Muscle of leg (tissue), 11 donors: ENCODE data around the gene CRABP2. TPM values are rescaled to one million over a fixed set of nuclear protein-coding genes. Genes with fewer than 3 reads are reported as not detected.

Experiments used
- DNase-seq: peaks from one replicate; pipeline ENCODE4 v3.0.0; 2013
- H3K27ac ChIP-seq: one replicate; pipeline ENCODE4 v1.5.1; 2013; ENCODE audit warnings: mild to moderate bottlenecking, low read length, control low read depth
- H3K27me3 ChIP-seq: one replicate; pipeline ENCODE4 v1.6.1; 2013; ENCODE audit warnings: low read length; ENCODE audit not compliant: control insufficient read depth, insufficient read depth
- H3K36me3 ChIP-seq: one replicate; pipeline ENCODE4 v1.6.1; 2013; ENCODE audit warnings: low read length; ENCODE audit not compliant: control insufficient read depth, insufficient read depth
- H3K4me1 ChIP-seq: one replicate; pipeline ENCODE4 v1.6.1; 2013; ENCODE audit warnings: low read length; ENCODE audit not compliant: control insufficient read depth, insufficient read depth
- H3K4me3 ChIP-seq: one replicate; pipeline ENCODE4 v1.5.1; 2013; ENCODE audit warnings: low read length, control low read depth
- H3K9me3 ChIP-seq: replicated peaks from 2 replicates; pipeline ENCODE4 v1.6.1; 2013; ENCODE audit warnings: low read depth, low read length; ENCODE audit not compliant: control insufficient read depth
- WGBS: methylation state at CpG from one replicate; pipeline ENCODE4 v1.1.5; 2013; ENCODE audit warnings: missing lambda C conversion rate; ENCODE audit not compliant: insufficient coverage; 5-methylcytosine and 5-hydroxymethylcytosine counted together
- polyA plus RNA-seq, 8 donors: library from polyadenylated mRNA; unstranded; fragments of 120-200 nt; gene quantifications; one replicate each; pipeline versions ENCODE4 v1.2.1 to v1.2.3, GENCODE V29; 2013; ENCODE audit warnings: inconsistent platforms in 1 of 8, low replicate concordance in 1 of 8; ENCODE audit not compliant: insufficient read length in 8 of 8, insufficient read depth in 1 of 8
- total RNA-seq: library from RNA; stranded (reverse); fragments of 120-200 nt; gene quantifications from one replicate; pipeline ENCODE4 v1.2.4, GENCODE V29; 2013

CRABP2 gene
- total and polyA plus RNA-seq, 9 donors = 209 to 376 (median 268) TPM

DNA sequence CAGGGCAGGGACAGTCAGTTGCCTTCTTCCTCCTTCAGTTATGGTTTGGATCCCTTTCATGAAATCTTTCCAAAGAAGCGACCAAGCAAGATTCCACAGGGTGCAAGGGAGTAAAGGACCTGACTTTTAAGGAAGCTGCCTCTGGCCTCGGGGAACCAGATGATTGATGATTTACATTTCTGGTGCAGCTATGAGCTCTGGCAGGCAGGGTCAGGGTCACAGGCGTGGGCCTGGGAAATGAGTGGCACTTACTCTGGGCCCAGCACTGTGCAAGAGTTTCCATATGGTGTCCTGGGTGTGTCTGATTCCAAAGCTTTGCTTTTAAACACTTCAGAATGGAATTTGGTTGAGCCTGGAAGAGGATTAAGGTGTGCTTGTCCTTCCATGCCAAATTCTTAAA, 7.2 kb upstream of the CRABP2 start:
- peaks cover 4% of the 10 kb centered on the region for H3K27me3 ChIP-seq
- H3K36me3 ChIP-seq = peaks cover 3% of the 10 kb centered on the region
- H3K9me3 ChIP-seq = no peaks in the 10 kb centered on the region
- H3K27ac ChIP-seq = no peak overlapping the region
- H3K4me3 ChIP-seq = no peak overlapping the region
- 39% methylated on average over 2 of the region's 3 CpGs for WGBS
- DNase-seq = no peak
- peaks cover 50% of the 10 kb centered on the region for H3K4me1 ChIP-seq

DNA sequence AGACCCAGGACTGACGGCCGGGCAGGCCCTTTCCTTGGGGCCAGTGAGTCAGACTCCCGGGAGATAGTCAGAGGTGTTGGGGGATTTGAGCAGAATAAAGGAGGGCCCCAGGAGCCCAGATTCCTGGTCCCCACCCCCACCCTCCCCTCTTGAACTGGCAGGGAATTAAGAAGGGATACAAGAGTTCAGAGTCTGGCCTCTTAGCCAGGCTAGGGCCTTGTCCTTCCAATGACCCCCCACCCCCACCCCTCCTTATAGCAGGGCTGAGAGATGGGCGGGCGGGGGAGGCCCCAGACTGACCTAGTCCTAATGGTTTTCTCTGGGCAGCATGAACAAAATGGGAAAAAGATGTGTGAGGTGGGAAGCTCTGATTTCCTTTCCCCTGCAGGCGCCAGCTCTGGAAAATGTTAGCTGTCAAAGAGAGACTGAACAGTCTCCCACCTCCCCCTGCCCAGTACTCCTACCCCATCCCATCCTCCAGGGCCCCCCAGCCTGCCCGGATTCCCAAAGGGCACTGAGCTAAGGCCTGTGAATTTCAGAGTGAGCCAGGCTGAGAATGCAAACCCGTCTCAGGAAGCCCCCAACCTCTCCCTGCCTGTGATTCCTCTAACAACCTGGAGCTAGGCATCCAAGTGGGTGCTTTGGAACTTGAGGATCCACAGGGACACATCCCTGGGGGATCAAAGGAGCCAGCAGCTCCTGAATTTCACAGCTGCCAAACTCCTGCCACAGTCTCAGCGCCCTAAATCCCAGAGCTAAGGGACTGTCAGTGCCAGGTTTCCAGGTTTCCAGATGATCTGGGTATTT, 5.8 kb upstream of the CRABP2 start:
- Histone ChIP-seq H3K27ac (peak overlapping the region; percentile 94), H3K36me3 (peaks cover 3% of the 10 kb centered on the region), H3K4me1 (peaks cover 64% of the 10 kb centered on the region), H3K4me3 (no peak overlapping the region), H3K9me3 (no peaks in the 10 kb centered on the region), H3K27me3 (peaks cover 4% of the 10 kb centered on the region)
- 11% methylated on average over 1 of the region's 9 CpGs for WGBS
- peak; percentile 88 for DNase-seq

DNA sequence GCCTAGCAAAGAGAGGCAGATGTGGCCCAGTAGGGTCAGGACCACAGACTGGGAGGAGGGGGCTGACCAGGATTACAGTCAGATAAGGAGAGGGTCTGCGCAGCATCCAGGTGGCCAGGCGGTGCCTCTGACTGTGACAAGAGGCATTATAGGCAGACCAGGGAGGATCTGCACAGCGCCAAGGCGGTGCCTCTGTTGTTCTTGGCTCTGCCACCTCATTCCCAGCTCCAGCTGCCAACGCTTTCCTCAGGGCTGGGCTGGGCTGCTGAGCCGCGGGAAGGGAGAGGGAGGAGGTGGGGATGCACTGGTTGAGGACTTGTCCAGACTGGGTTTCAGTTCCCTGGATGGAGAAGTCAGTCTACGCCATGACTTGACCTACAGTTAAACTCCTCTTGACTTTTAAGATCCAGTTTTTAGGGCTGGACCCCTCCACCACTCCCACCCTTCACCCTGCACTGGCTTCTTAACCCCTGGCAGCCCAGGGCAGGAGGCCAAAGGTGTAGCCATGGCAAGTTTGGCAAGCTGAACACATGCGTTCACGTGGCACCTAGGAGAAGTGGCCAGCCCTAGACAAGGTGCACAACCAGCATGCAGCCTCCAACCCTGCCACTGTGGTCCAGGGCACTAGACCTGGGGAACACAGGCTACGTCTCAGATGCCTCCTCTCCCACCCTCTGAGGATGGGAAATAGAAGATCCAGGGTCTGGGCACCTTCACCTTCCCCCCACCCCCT, 4.5 kb upstream of the CRABP2 start:
- peak overlapping the region; percentile 94 for H3K27ac ChIP-seq
- no peaks in the 10 kb centered on the region for H3K9me3 ChIP-seq
- no peaks in the 10 kb centered on the region for H3K36me3 ChIP-seq
- peaks cover 15% of the 10 kb centered on the region for H3K27me3 ChIP-seq
- no peak overlapping the region for H3K4me3 ChIP-seq
- WGBS = 61% methylated on average over 6 of the region's 11 CpGs
- H3K4me1 ChIP-seq = peaks cover 77% of the 10 kb centered on the region
- DNase-seq = peak; percentile 77

DNA sequence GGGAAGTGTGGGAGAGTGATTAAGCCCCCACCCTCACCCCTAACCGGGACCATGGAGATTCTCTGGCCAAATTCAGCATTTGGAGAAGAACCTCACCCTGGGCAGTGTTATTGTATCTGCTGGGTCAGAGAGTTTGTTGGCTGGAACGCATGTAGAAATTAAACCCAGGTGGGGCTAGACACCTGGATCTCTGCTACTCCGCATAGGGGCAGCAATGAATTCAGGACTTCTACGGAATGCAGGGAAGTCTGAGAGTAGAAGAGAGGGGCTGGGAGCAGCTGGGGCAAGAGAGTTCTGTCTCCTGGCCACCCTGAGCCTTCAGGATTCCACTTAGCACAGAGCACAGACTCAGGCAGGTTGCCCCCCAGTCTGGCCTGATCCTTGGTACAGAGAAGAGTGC, 3.6 kb upstream of the CRABP2 start:
- no peaks in the 10 kb centered on the region for H3K9me3 ChIP-seq
- H3K4me3 ChIP-seq = no peak overlapping the region
- WGBS = 30% methylated on average over 3 of the region's 4 CpGs
- H3K36me3 ChIP-seq = no peaks in the 10 kb centered on the region
- peaks cover 86% of the 10 kb centered on the region for H3K4me1 ChIP-seq
- H3K27ac ChIP-seq = peak overlapping the region; percentile 94
- H3K27me3 ChIP-seq = peaks cover 24% of the 10 kb centered on the region
- peak; percentile 29 for DNase-seq

DNA sequence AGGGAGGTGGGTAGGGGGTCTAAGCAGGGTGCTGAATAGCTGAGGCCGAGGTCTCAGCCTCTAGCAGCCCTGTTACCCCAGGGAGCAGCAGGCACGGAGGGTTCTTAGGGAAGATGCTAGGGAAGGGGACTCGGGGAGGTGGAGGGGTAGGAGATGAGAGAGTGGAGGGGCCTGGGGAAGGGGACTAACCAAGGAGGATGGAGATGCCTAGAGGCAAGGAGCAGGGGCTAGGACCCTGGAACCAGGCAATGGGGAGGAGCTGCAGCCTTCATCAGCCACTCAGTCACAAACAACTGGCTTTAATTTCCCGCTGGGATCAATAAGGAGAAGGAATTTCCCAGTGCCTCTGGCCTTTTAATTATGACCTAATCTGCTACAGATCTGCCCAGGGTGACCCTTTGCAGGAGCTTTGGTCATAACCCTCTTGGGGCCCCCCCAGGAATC, 2.9 kb upstream of the CRABP2 start:
- DNase-seq = peak; percentile 64
- H3K4me1 ChIP-seq = peaks cover 94% of the 10 kb centered on the region
- no peak overlapping the region for H3K4me3 ChIP-seq
- no peaks in the 10 kb centered on the region for H3K9me3 ChIP-seq
- peak overlapping the region; percentile 94 for H3K27ac ChIP-seq
- H3K27me3 ChIP-seq = peaks cover 31% of the 10 kb centered on the region
- H3K36me3 ChIP-seq = no peaks in the 10 kb centered on the region
- 18% methylated on average over 2 of the region's 4 CpGs for WGBS

DNA sequence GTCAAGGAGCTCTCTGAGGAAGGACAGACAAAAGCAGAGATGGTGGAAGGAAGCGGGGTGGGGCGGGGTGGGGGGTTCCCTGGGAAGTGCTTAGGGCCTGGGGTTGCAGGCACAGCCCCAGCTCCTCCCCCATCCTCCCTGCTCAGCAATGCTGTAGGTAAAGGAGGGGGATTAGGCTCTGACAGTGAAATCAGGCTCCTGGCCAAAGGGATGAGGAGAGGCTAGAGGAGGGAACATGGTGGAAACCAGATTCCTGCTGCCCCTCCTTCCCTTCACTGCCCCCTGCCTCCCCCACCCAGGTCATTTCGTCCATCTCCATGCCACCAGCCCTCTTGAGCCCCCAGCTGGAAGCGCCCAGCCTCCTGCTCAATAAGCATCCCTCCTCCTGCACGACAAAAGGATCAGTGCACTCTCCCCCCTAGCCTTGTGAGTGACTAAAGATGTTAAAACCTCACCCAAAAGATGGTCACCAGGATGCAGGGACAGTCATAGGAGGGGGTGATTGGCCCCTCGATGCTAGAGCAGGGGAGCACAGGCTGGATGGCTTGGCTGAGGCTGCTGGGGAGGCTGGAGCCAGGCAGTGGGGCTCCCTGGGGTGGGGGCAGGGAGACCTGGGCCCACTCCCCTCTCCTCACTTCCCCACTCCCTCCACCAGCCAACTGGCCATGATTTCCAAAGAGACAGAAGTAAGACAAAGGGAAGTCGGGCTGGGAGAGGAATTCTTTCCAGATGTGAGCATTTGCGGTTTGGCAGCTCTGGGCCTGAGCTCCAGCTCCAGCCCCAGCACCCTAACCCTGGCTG, 2.2 kb upstream of the CRABP2 start:
- WGBS = 0% methylated on average over 1 of the region's 8 CpGs
- peak overlapping the region; percentile 94 for H3K27ac ChIP-seq
- H3K9me3 ChIP-seq = no peaks in the 10 kb centered on the region
- H3K4me3 ChIP-seq = no peak overlapping the region
- no peaks in the 10 kb centered on the region for H3K36me3 ChIP-seq
- peak; percentile 95 for DNase-seq
- peaks cover 98% of the 10 kb centered on the region for H3K4me1 ChIP-seq
- peaks cover 35% of the 10 kb centered on the region for H3K27me3 ChIP-seq

DNA sequence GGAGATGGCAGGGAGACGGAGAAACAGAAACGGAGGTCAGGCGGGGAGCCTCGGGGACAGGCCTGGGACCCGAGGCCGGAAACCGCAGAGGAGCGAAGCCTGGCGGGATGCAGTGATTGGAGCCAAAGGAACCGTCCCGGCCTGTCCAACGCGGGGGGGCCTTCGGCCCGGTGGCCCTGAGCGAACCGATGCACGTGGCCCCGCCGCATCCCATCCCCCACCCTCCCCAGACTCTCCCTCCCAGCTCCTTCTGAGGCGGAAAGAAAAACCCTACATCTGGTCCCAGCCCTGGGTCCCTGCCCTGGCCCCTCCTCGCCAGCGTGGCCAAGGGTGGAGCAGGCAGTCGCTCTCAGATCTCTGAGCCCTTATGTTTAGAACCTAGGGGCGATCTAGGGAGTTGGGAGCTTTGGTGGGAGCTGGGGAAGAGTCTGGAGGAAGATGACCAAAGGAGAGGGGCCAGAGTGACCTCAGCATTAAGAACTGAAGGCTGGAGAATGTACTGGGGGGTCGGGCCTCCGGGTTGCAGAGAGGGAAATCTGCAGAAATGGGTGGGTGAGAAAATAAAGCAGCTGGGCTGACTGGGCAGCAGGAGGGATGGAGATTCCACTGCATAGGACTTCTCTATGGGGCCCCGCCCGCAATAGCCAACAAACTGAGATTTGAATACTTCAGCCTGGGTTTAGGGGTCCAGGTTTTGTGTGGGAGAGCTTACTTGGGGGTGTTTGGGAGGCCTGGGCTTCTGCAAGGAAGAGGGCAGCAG, 1.5 kb upstream of the CRABP2 start:
- no peaks in the 10 kb centered on the region for H3K36me3 ChIP-seq
- peaks cover 92% of the 10 kb centered on the region for H3K4me1 ChIP-seq
- peak overlapping the region; percentile 94 for H3K27ac ChIP-seq
- peaks cover 35% of the 10 kb centered on the region for H3K27me3 ChIP-seq
- H3K9me3 ChIP-seq = no peaks in the 10 kb centered on the region
- H3K4me3 ChIP-seq = peak overlapping the region; percentile 75
- DNase-seq = peak; percentile 97
- 2% methylated on average over 27 of the region's 29 CpGs for WGBS

DNA sequence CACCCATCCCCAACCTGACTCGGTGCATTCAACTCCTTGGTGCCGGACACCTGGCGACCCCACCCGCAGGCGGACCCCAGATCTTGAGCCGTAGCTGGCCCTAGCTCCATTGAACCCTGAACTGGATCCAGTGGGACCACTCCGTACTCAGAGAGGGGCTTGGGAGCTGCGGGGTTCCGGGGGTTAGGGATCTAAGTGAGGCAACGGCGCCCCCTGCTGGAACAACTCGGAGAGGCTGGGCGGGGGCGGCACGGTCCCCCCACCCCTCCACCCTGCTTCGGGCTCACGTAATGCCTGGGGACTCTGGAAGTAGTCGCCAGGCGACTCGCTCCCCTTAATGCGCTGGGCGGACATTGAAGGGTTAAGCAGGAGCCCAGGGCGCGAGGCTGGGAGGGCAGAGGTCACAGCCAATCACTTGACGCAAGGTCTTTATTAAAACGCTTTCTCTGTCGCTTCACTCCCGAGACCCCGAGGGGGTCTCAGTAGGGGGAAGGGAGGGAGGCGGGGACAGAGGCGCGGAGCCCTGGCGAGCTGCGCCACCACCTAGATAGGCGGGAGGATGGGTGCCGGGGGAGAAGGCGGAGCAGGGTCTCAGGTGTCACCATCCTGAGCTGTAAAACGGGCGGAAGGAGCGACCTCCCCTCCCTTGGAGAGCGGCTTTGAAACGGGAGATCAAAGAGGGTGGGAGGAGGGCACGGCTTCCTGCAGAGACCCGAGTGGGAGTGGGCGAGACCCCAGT, 704 bp upstream of the CRABP2 start:
- Histone ChIP-seq H3K4me3 (peak overlapping the region; percentile 75), H3K36me3 (no peaks in the 10 kb centered on the region), H3K9me3 (no peaks in the 10 kb centered on the region), H3K27me3 (peaks cover 35% of the 10 kb centered on the region), H3K4me1 (peaks cover 86% of the 10 kb centered on the region), H3K27ac (peak overlapping the region; percentile 94)
- DNase-seq = peak; percentile 93
- under 1% methylated on average over 28 of the region's 45 CpGs for WGBS

DNA sequence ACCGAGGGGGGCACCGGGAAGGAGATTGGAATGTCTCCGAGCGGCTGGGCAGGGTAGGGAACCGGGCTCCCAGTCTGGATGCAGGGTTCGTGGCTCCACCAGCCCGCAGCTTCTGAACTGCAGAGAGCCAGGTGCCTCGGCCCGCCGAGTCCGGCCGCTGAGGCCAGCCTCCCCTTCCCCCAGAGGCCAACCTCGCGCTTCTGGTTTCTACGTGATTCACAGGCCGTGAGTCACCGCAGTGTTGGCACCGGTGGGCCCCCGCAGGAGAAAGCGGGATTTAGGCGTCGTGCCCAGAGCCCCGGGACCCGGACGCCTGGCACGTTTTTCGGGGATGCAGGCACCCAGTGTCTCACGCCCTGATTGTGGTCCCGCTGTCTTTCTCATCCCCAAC, 458 bp downstream of the CRABP2 start:
- WGBS = under 1% methylated on average over 29 of the region's 29 CpGs
- H3K4me1 ChIP-seq = peaks cover 79% of the 10 kb centered on the region
- H3K9me3 ChIP-seq = no peaks in the 10 kb centered on the region
- peak overlapping the region; percentile 94 for H3K27ac ChIP-seq
- H3K27me3 ChIP-seq = peaks cover 37% of the 10 kb centered on the region
- peak overlapping the region; percentile 75 for H3K4me3 ChIP-seq
- peak; percentile 50 for DNase-seq
- H3K36me3 ChIP-seq = peaks cover 11% of the 10 kb centered on the region
